PC-3 (cell line): ENCODE results near the gene BHLHA15. TPM values are rescaled to one million over a fixed set of nuclear protein-coding genes. Genes with fewer than 3 reads are reported as not detected.
A peak's percentile ranks its signal among the peaks of the same experiment; 100 is the strongest.

Source experiments
- ATAC-seq: fragments of 200-7000 bp; cut with Tn5 transposase; 2 replicates; pipeline ENCODE4 v1.9.1; 2020; ENCODE audit warnings: mild to moderate bottlenecking, moderate library complexity
- BruUV-seq: library from RNA; stranded (reverse); fragments of 400-500 nt; replicated peaks from 2 replicates; lab custom pipeline; 2021; lab: Mats Ljungman, UMichigan
- CTCF ChIA-PET: fragments of 300-600 bp; sonication (Branson Sonifier 250); formaldehyde crosslinking; loops from one replicate; lab custom pipeline; 2022; ENCODE audit warnings: antibody characterized with exemption; lab: Charles Lee
- POLR2A ChIA-PET: fragments of 300-600 bp; sonication (Branson Sonifier 250); formaldehyde crosslinking; loops from one replicate; lab custom pipeline; 2022; ENCODE audit warnings: antibody characterized with exemption; ENCODE audit not compliant: unreplicated experiment; lab: Charles Lee
- DNase-seq: peaks from one replicate; pipeline ENCODE4 v3.0.0-alpha.2; 2015
- H2AFZ ChIP-seq: fragments of 300-600 bp; sonication (generic); 2 replicates; pipeline ENCODE4 v1.6.0; 2016; ENCODE audit warnings: antibody characterized with exemption, low read length
- H3F3A ChIP-seq: fragments of 300-600 bp; sonication (generic); one replicate; pipeline ENCODE4 v1.6.0; 2017; ENCODE audit warnings: antibody characterized with exemption, low read length, control low read depth, mild to moderate bottlenecking; ENCODE audit not compliant: unreplicated experiment
- H3K27ac ChIP-seq: fragments of 300-600 bp; sonication (generic); 2 replicates; pipeline ENCODE4 v1.5.1; 2016; ENCODE audit warnings: mild to moderate bottlenecking, low read length
- H3K27me3 ChIP-seq: fragments of 300-600 bp; sonication (generic); 2 replicates; pipeline ENCODE4 v1.6.1; 2016; ENCODE audit warnings: low read length, mixed read lengths
- H3K36me3 ChIP-seq: fragments of 300-600 bp; sonication (generic); 2 replicates; pipeline ENCODE4 v1.6.1; 2016; ENCODE audit warnings: low read depth, mixed run types, low read length, mixed read lengths
- H3K4me1 ChIP-seq: fragments of 300-600 bp; sonication (generic); 2 replicates; pipeline ENCODE4 v1.5.1; 2016; ENCODE audit warnings: low read length; ENCODE audit not compliant: insufficient read depth
- H3K4me2 ChIP-seq: fragments of 300-600 bp; sonication (generic); 2 replicates; pipeline ENCODE4 v1.6.0; 2016; ENCODE audit warnings: low read length
- H3K4me3 ChIP-seq: fragments of 300-600 bp; sonication (generic); 2 replicates; pipeline ENCODE4 v1.5.1; 2016; ENCODE audit warnings: mild to moderate bottlenecking, low read length, mixed read lengths
- H3K79me2 ChIP-seq: fragments of 300-600 bp; sonication (generic); 2 replicates; pipeline ENCODE4 v1.6.1; 2017; ENCODE audit warnings: low read length, mixed read lengths
- H3K9ac ChIP-seq: fragments of 300-600 bp; sonication (generic); 2 replicates; pipeline ENCODE4 v1.6.0; 2016; ENCODE audit warnings: mild to moderate bottlenecking, low read length
- H3K9me2 ChIP-seq: fragments of 300-600 bp; sonication (generic); replicated peaks from 2 replicates; pipeline ENCODE4 v1.6.1; 2016; ENCODE audit warnings: mixed run types, low read length, mixed read lengths
- H3K9me3 ChIP-seq: fragments of 300-600 bp; sonication (generic); 2 replicates; pipeline ENCODE4 v1.6.1; 2016; ENCODE audit warnings: low read length, mixed read lengths
- H4K20me1 ChIP-seq: fragments of 300-600 bp; sonication (generic); 2 replicates; pipeline ENCODE4 v1.6.1; 2016; ENCODE audit warnings: low read length, mixed read lengths
- CTCF ChIP-seq: fragments of 300-600 bp; sonication (generic); conservative IDR thresholded peaks from 2 replicates; pipeline ENCODE4 v1.5.1; 2017; ENCODE audit warnings: antibody characterized with exemption, low read depth, mild to moderate bottlenecking, low read length
- EZH2 ChIP-seq: fragments of 300-600 bp; sonication (generic); IDR thresholded peaks from one replicate; pipeline ENCODE4 v1.6.1; 2017; ENCODE audit warnings: antibody characterized with exemption, mild to moderate bottlenecking, low read length; ENCODE audit not compliant: unreplicated experiment
- EZH2phosphoT487 ChIP-seq: fragments of 300-600 bp; sonication (generic); IDR thresholded peaks from 2 replicates; pipeline ENCODE4 v1.6.1; 2018; ENCODE audit warnings: mild to moderate bottlenecking, antibody characterized with exemption, low read length, borderline replicate concordance
- intact Hi-C: fragments of 100-400 bp; cut with micrococcal nuclease; formaldehyde crosslinking; loops from 2 replicates; pipeline ENCODE4 v1.9.0; 2023
- total RNA-seq: library from RNA; depleted of rRNA; stranded (reverse); fragments of >200 nt; gene quantifications from 2 replicates; pipeline ENCODE4 v1.2.3, GENCODE V29; 2014

The BHLHA15 gene
- total RNA-seq, 1 experiment from 2014 or later: 12.0 TPM

DNA sequence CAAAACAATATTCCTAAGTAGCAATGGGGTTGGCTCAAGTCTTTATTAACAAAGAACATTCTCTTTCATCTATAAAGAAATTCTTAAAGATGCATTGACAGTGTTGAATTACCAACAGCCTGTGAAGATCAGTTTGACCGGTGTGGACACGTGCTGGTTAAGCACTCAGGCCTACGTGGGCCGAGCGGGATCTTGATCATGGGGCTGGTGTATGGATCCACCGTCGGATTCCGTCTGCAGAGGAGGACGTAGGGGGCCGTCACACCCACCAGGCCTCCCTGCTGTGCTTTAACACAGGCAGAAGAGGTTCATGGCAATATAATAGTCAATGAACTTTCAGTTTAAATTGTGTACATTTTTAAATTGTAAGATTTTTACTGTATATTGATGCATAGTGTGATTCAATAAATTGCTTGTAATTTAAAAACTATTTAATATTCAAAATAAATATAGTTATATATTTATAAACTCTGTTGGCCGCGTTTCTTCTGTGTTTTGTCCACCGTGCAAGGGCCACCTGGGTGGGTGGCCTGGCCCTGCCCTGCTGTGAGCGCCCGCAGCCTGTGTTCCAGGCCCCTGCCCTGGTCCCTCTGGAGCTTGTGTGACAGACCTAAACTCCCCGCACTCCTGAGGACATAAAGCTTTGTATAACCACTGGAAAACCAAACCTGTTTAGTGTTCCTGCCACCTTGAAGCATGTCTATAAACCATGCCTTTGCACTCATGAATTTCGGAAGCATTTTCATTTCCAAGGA lies 1.9 kb upstream of the BHLHA15 start:
- no peak overlapping the region for H3K4me3 ChIP-seq
- H3K4me1 ChIP-seq: no peaks in the 10 kb centered on the region
- no TSS peak for BruUV-seq
- intact Hi-C loops: no loop called here
- DNase-seq: no peak
- H3K27me3 ChIP-seq: no peaks in the 10 kb centered on the region
- no peaks in the 10 kb centered on the region for H3K36me3 ChIP-seq
- H3K27ac ChIP-seq: no peak overlapping the region
- no peak overlapping the region for H2AFZ ChIP-seq
- TF ChIP-seq EZH2 (no peak), EZH2phosphoT487 (no peak), CTCF (no peak)
- H4K20me1 ChIP-seq: no peaks in the 10 kb centered on the region
- POLR2A ChIA-PET: no interaction called here
- no peak overlapping the region for H3K9ac ChIP-seq
- H3K79me2 ChIP-seq: no peaks in the 10 kb centered on the region
- no peak for ATAC-seq
- no peaks in the 10 kb centered on the region for H3F3A ChIP-seq
- CTCF ChIA-PET: no interaction called here
- no peaks in the 10 kb centered on the region for H3K9me3 ChIP-seq
- no peak overlapping the region for H3K4me2 ChIP-seq
- H3K9me2 ChIP-seq: no peaks in the 10 kb centered on the region

- H2AFZ ChIP-seq: no peak overlapping the region
- ATAC-seq (peak; percentile 14; the same call in 1 of the 2 replicates), DNase-seq (no peak)
- no peaks in the 10 kb centered on the region for H3F3A ChIP-seq
- no peaks in the 10 kb centered on the region for H3K9me3 ChIP-seq
- no peak overlapping the region for H3K9ac ChIP-seq
- H3K27ac ChIP-seq: no peak overlapping the region
- H3K4me3 ChIP-seq: peak overlapping the region; percentile 30; the same call in 1 of the 2 replicates
- H3K27me3 ChIP-seq: no peaks in the 10 kb centered on the region
- intact Hi-C loops: no loop called here
- no peaks in the 10 kb centered on the region for H3K9me2 ChIP-seq
- ChIA-PET POLR2A (no interaction called here), CTCF (no interaction called here)
- peak overlapping the region; percentile 34; the same call in 1 of the 2 replicates for H3K4me2 ChIP-seq
- no peaks in the 10 kb centered on the region for H3K36me3 ChIP-seq
- no peaks in the 10 kb centered on the region for H4K20me1 ChIP-seq
- BruUV-seq: no TSS peak
- no peaks in the 10 kb centered on the region for H3K4me1 ChIP-seq
- no peaks in the 10 kb centered on the region for H3K79me2 ChIP-seq
- TF ChIP-seq EZH2phosphoT487: no peak
These were observed 572 bp upstream of the BHLHA15 start for GRCh38 chr7:98210513-98211220.

DNA sequence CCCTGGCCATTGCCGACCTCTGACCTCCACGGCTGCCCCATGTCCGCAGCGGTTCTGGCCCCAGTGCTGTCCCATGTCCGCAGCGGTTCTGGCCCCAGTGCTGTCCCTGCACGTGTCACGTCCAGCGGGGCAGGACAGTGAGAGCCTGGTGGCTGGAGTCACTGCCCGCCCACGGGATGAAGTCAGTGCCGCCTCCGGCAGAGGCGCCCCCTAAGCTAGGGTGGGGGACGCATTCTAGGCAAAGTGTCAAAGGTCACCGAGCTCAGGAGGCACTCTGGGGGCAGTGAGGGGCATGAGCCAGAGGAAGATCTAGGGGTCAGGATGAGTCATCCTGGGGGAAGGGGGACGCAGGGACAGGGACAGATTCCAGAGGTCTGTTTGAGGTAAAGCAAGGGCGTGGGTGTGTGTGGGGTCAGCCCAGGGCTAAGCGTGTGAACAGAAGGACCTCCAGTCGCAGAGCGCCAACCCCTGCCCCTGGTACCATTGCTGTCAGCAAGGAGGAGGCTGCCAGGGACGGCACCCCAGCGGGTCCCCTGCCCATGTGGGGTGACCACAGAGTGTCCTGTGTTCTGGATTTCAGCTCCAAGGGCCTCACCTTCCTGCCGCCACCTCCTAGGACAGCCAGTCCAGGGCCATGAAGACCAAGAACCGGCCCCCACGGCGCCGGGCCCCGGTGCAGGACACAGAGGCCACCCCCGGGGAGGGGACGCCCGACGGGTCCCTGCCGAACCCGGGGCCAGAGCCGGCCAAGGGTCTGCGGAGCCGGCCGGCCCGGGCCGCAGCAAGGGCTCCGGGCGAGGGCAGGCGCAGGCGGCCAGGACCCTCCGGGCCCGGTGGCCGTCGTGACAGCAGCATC lies 665 bp downstream of the BHLHA15 start:
- intact Hi-C loops: no loop called here
- Histone ChIP-seq H3K4me2 (peak overlapping the region; percentile 84), H3K9ac (peak overlapping the region; percentile 35), H3F3A (no peaks in the 10 kb centered on the region), H3K4me1 (no peaks in the 10 kb centered on the region), H3K27me3 (no peaks in the 10 kb centered on the region), H4K20me1 (no peaks in the 10 kb centered on the region), H3K4me3 (peak overlapping the region; percentile 61), H3K36me3 (no peaks in the 10 kb centered on the region), H3K9me2 (no peaks in the 10 kb centered on the region), H3K79me2 (no peaks in the 10 kb centered on the region), H2AFZ (0 out of 2 replicates have a peak overlapping the region, but pooled peaks have one; percentile 26), H3K27ac (no peak overlapping the region), H3K9me3 (no peaks in the 10 kb centered on the region)
- DNase-seq (no peak), ATAC-seq (peak; percentile 54)
- TF ChIP-seq EZH2 (no peak), CTCF (no peak), EZH2phosphoT487 (no peak)
- POLR2A ChIA-PET: no interaction called here
- CTCF ChIA-PET: no interaction called here
- TSS peak; percentile 35 for BruUV-seq
